ENCODE data around the gene NES. TPM values are rescaled to one million over a fixed set of nuclear protein-coding genes. Genes with fewer than 3 reads are reported as not detected.

Gene NES
- polyA plus RNA-seq, 1 of the 3 experiments (the other 2 are of a cell fraction) = 15.8 TPM

DNA sequence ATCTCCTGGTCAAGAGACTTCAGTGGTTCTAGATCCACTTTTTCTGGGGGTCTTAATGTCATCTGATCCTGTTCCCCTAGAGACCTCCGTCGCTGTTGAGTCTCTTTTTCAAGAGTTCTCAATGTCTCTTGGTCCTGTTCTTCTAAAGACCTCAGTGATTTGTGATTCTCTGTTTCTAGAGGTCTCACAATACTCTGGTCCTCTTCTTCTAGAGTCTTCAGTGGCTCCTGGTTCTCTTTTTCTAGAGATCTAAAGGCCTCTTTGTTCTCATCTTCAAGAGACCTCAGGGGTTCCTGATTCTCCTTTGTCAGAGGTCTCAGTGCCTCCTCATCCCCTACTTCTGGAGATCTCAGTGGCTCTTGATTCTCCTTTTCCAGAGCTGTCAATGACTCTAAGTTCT lies 5.4 kb downstream of the NES start:
- Histone ChIP-seq H3K4me1 (ENCODE audit: control insufficient read depth in 1 of 2, insufficient read depth in 2 of 2, low read depth in 1 of 2, low read length in 1 of 2) (peaks cover 21 to 75% of the 10 kb centered on the region in 2 experiments; a peak in 3 of 4 replicates), H3K36me3 (replicated peaks in 1 of 2; ENCODE audit: control insufficient read depth in 1 of 2, insufficient read depth in 2 of 2, low read length in 1 of 2) (peaks cover 12 to 26% of the 10 kb centered on the region in 2 experiments), H3F3A (replicated peaks; ENCODE audit: insufficient read depth) (peaks cover 3% of the 10 kb centered on the region), H3K27ac (ENCODE audit: low read depth in 2 of 2, low read length in 1 of 2) (no peak overlapping the region; a peak in 1 of 4 replicates), H2AFZ (ENCODE audit: low read depth) (no peak overlapping the region), H4K20me1 (ENCODE audit: insufficient read depth) (peaks cover 10% of the 10 kb centered on the region; the same call in 1 of the 2 replicates), H3K9me3 (no peaks in the 10 kb centered on the region), H3K79me2 (ENCODE audit: insufficient read depth) (peaks cover 15% of the 10 kb centered on the region), H3K27me3 (ENCODE audit: insufficient read depth) (no peaks in the 10 kb centered on the region), H3K4me2 (no peak overlapping the region), H3K9ac (no peak overlapping the region), H3K4me3 (ENCODE audit: low read depth in 2 of 2, low read length in 1 of 2) (no peak overlapping the region), H3K9me2 (no peaks in the 10 kb centered on the region)
- CTCF ChIA-PET = interaction anchor here (0.8 to 25.8 kb wide), 6 partner anchors 11 to 268 kb away, joined by 3 to 682 read pairs (median 8); no protein-coding TSS in a partner anchor
- DNase-seq = no peak
- POLR2A ChIA-PET = no interaction called here
- 94% methylated on average over 2 of the region's 2 CpGs for WGBS (ENCODE audit: low lambda C conversion rate)
- TF ChIP-seq TCF12 (IDR thresholded peaks at IDR 0.05) = no peak
- no peak for TF ChIP-seq SMC3 (IDR thresholded peaks at IDR 0.05; ENCODE audit: low read depth, low read length)
- TF ChIP-seq TAF1 (IDR thresholded peaks at IDR 0.05; ENCODE audit: borderline replicate concordance, low read depth, low read length) = no peak
- TF ChIP-seq, protein P1, sequence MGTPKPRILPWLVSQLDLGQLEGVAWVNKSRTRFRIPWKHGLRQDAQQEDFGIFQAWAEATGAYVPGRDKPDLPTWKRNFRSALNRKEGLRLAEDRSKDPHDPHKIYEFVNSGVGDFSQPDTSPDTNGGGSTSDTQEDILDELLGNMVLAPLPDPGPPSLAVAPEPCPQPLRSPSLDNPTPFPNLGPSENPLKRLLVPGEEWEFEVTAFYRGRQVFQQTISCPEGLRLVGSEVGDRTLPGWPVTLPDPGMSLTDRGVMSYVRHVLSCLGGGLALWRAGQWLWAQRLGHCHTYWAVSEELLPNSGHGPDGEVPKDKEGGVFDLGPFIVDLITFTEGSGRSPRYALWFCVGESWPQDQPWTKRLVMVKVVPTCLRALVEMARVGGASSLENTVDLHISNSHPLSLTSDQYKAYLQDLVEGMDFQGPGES (IDR thresholded peaks at IDR 0.05; ENCODE audit: low read depth, low read length) = no peak
- no peak for TF ChIP-seq FOSL2 (IDR thresholded peaks at IDR 0.05; ENCODE audit: borderline replicate concordance, low read depth)
- no peak for TF ChIP-seq FOXJ3 (CRISPR knock-in tag; IDR thresholded peaks at IDR 0.05)
- no peak for TF ChIP-seq RXRA (IDR thresholded peaks at IDR 0.05; ENCODE audit: borderline replicate concordance, low read depth)
- no peak for TF ChIP-seq RAD21 (IDR thresholded peaks at IDR 0.05; ENCODE audit: low read length)
- TF ChIP-seq NFIC (IDR thresholded peaks at IDR 0.05; ENCODE audit: borderline replicate concordance) = no peak
- no peak for TF ChIP-seq CHD2 (IDR thresholded peaks at IDR 0.05; ENCODE audit: low read length, partially characterized antibody)
- TF ChIP-seq RFX5 (IDR thresholded peaks at IDR 0.05; ENCODE audit: low read length) = no peak
- TF ChIP-seq, protein P2, sequence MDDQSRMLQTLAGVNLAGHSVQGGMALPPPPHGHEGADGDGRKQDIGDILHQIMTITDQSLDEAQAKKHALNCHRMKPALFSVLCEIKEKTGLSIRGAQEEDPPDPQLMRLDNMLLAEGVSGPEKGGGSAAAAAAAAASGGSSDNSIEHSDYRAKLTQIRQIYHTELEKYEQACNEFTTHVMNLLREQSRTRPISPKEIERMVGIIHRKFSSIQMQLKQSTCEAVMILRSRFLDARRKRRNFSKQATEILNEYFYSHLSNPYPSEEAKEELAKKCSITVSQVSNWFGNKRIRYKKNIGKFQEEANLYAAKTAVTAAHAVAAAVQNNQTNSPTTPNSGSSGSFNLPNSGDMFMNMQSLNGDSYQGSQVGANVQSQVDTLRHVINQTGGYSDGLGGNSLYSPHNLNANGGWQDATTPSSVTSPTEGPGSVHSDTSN (IDR thresholded peaks at IDR 0.05) = no peak
- no peak for TF ChIP-seq MXI1 (IDR thresholded peaks at IDR 0.05; ENCODE audit: low read depth, low read length)
- no peak for TF ChIP-seq TEAD4 (IDR thresholded peaks at IDR 0.05; ENCODE audit: borderline replicate concordance, insufficient read depth)
- no peak for TF ChIP-seq MEF2A (IDR thresholded peaks at IDR 0.05; ENCODE audit: borderline replicate concordance, low read depth)
- no peak for TF ChIP-seq GABPA (IDR thresholded peaks at IDR 0.05; ENCODE audit: low read depth)
- TF ChIP-seq, protein P3, sequence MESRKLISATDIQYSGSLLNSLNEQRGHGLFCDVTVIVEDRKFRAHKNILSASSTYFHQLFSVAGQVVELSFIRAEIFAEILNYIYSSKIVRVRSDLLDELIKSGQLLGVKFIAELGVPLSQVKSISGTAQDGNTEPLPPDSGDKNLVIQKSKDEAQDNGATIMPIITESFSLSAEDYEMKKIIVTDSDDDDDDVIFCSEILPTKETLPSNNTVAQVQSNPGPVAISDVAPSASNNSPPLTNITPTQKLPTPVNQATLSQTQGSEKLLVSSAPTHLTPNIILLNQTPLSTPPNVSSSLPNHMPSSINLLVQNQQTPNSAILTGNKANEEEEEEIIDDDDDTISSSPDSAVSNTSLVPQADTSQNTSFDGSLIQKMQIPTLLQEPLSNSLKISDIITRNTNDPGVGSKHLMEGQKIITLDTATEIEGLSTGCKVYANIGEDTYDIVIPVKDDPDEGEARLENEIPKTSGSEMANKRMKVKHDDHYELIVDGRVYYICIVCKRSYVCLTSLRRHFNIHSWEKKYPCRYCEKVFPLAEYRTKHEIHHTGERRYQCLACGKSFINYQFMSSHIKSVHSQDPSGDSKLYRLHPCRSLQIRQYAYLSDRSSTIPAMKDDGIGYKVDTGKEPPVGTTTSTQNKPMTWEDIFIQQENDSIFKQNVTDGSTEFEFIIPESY (IDR thresholded peaks at IDR 0.05; ENCODE audit: borderline replicate concordance, low read depth) = no peak
- TF ChIP-seq, protein P4, sequence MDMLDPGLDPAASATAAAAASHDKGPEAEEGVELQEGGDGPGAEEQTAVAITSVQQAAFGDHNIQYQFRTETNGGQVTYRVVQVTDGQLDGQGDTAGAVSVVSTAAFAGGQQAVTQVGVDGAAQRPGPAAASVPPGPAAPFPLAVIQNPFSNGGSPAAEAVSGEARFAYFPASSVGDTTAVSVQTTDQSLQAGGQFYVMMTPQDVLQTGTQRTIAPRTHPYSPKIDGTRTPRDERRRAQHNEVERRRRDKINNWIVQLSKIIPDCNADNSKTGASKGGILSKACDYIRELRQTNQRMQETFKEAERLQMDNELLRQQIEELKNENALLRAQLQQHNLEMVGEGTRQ (IDR thresholded peaks at IDR 0.05; ENCODE audit: borderline replicate concordance, low read depth, low read length) = no peak

All from SK-N-SH (cell line).